HEK293T (cell line): ENCODE measurements around the gene QRFP.
A peak's percentile ranks its signal among the peaks of the same experiment; 100 is the strongest.

Experiments used
- CTCF ChIA-PET: fragments of 350-600 bp; formaldehyde crosslinking; extraction: SDS; loops from one replicate; lab custom pipeline; 2021; ENCODE audit warnings: antibody characterized with exemption, inconsistent platforms; lab: Yijun Ruan, JAX
- POLR2A ChIA-PET: fragments of 350-600 bp; formaldehyde crosslinking; extraction: SDS; loops from one replicate; lab custom pipeline; 2020; ENCODE audit warnings: antibody characterized with exemption, inconsistent platforms; lab: Yijun Ruan, JAX
- DNase-seq: peaks from one replicate; pipeline ENCODE4 v3.0.0; 2012; ENCODE audit warnings: mixed read lengths; ENCODE audit errors: extremely low spot score
- ARNT ChIP-seq: fragments of 450-650 bp; IDR thresholded peaks from 2 replicates; pipeline ENCODE4 v1.6.1; 2017; ENCODE audit warnings: mild to moderate bottlenecking
- BHLHE40 ChIP-seq: fragments of 450-650 bp; IDR thresholded peaks from 2 replicates; pipeline ENCODE4 v1.6.1; 2016; ENCODE audit warnings: mild to moderate bottlenecking, moderate library complexity, borderline replicate concordance
- CTBP1 ChIP-seq: fragments of 450-650 bp; IDR thresholded peaks from 2 replicates; pipeline ENCODE4 v1.6.1; 2016; ENCODE audit warnings: borderline replicate concordance
- ELF4 ChIP-seq: fragments of 450-650 bp; IDR thresholded peaks from 2 replicates; pipeline ENCODE4 v1.6.1; 2017; ENCODE audit warnings: antibody characterized with exemption
- FOXA1 ChIP-seq: fragments of 450-650 bp; IDR thresholded peaks from 2 replicates; pipeline ENCODE4 v1.6.1; 2016; ENCODE audit warnings: mild to moderate bottlenecking
- FOXK2 ChIP-seq: fragments of 450-650 bp; IDR thresholded peaks from 2 replicates; pipeline ENCODE4 v1.6.1; 2016; ENCODE audit warnings: mild to moderate bottlenecking
- FOXM1 ChIP-seq: fragments of 450-650 bp; IDR thresholded peaks from 2 replicates; pipeline ENCODE4 v1.6.1; 2017; ENCODE audit warnings: mild to moderate bottlenecking, borderline replicate concordance
- HDGF ChIP-seq: fragments of 450-650 bp; IDR thresholded peaks from 2 replicates; pipeline ENCODE4 v1.6.1; 2017; ENCODE audit warnings: antibody characterized with exemption, borderline replicate concordance
- L3MBTL2 ChIP-seq: fragments of 450-650 bp; conservative IDR thresholded peaks from 2 replicates; pipeline ENCODE4 v1.6.1; 2016; ENCODE audit warnings: mild to moderate bottlenecking
- LEF1 ChIP-seq: fragments of 450-650 bp; IDR thresholded peaks from 2 replicates; pipeline ENCODE4 v1.6.1; 2017; ENCODE audit warnings: mild to moderate bottlenecking, borderline replicate concordance
- NFRKB ChIP-seq: fragments of 450-650 bp; IDR thresholded peaks from 2 replicates; pipeline ENCODE4 v1.6.1; 2016; ENCODE audit warnings: mild to moderate bottlenecking, moderate library complexity
- SP1 ChIP-seq: fragments of 450-650 bp; IDR thresholded peaks from 2 replicates; pipeline ENCODE4 v1.6.1; 2017
- SUZ12 ChIP-seq: fragments of 450-650 bp; IDR thresholded peaks from 2 replicates; pipeline ENCODE4 v1.6.1; 2016; ENCODE audit warnings: mild to moderate bottlenecking
- TARDBP ChIP-seq: fragments of 450-650 bp; IDR thresholded peaks from 2 replicates; pipeline ENCODE4 v1.6.1; 2016
- ZNF384 ChIP-seq: fragments of 450-650 bp; IDR thresholded peaks from 2 replicates; pipeline ENCODE4 v1.6.1; 2016
- TF ChIP-seq, protein P1 (sequence below): fragments of 450-650 bp; IDR thresholded peaks from 2 replicates; pipeline ENCODE4 v1.6.1; 2016

QRFP gene

GRCh38 chr9:130846487-130847305, 49.9 kb downstream of the QRFP start:
- CTCF ChIA-PET: interaction anchor here (0.6 to 2.4 kb wide), 3 partner anchors 16 to 1062 kb away, joined by 4 to 7 read pairs (median 6); no protein-coding TSS in a partner anchor
- TF ChIP-seq CTBP1: no peak
- TF ChIP-seq SP1: no peak
- TF ChIP-seq ELF4: no peak
- no peak for TF ChIP-seq TARDBP
- TF ChIP-seq FOXK2: no peak
- no peak for TF ChIP-seq BHLHE40
- TF ChIP-seq ARNT: no peak
- no peak for TF ChIP-seq ZNF384
- TF ChIP-seq LEF1: no peak
- TF ChIP-seq, protein P1, sequence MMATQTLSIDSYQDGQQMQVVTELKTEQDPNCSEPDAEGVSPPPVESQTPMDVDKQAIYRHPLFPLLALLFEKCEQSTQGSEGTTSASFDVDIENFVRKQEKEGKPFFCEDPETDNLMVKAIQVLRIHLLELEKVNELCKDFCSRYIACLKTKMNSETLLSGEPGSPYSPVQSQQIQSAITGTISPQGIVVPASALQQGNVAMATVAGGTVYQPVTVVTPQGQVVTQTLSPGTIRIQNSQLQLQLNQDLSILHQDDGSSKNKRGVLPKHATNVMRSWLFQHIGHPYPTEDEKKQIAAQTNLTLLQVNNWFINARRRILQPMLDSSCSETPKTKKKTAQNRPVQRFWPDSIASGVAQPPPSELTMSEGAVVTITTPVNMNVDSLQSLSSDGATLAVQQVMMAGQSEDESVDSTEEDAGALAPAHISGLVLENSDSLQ: no peak
- no peak for TF ChIP-seq FOXM1
- no peak for TF ChIP-seq FOXA1
- TF ChIP-seq SUZ12: no peak
- no peak for TF ChIP-seq HDGF
- TF ChIP-seq L3MBTL2: no peak
- no peak for TF ChIP-seq NFRKB
- POLR2A ChIA-PET: interaction anchor here (1.9 kb wide), 1 partner anchor 11 kb away, joined by 7 read pairs; the partner anchor contains the start of gene ABL1
- DNase-seq: no peak

GRCh38 chr9:130845901-130846481, 50.6 kb downstream of the QRFP start:
- ChIA-PET CTCF (interaction anchor here (0.6 to 2.4 kb wide), 3 partner anchors 15 to 1062 kb away, joined by 4 to 7 read pairs (median 6); no protein-coding TSS in a partner anchor), POLR2A (interaction anchor here (1.2 to 1.9 kb wide), 2 partner anchors 10 to 66 kb away, joined by 3 to 7 read pairs; partner anchors contain the start of gene ABL1)
- DNase-seq: no peak
- no peak for TF ChIP-seq TARDBP
- TF ChIP-seq BHLHE40: no peak
- TF ChIP-seq ARNT: no peak
- no peak for TF ChIP-seq LEF1
- TF ChIP-seq HDGF: no peak
- no peak for TF ChIP-seq FOXA1
- no peak for TF ChIP-seq L3MBTL2
- no peak for TF ChIP-seq ELF4
- TF ChIP-seq NFRKB: no peak
- no peak for TF ChIP-seq ZNF384
- no peak for TF ChIP-seq SUZ12

DNA sequence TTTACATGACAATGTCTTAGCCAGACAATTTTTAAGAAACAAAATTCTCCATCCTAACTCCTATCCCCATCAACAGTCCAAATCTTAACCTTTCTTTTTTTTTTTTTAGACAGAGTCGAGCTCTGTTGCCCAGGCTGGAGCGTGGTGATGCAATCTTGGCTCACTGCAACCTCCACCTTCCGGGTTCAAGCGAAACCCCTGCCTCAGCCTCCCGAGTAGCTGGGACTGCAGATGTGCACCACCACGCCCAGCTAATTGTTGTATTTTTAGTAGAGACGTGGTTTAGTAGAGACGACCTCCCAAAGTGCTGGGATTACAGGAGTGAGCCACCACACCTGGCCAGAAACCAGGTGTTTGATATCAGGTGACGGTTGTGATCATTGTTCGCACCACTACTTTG, 51.4 kb downstream of the QRFP start:
- no peak for TF ChIP-seq HDGF
- no peak for TF ChIP-seq NFRKB
- 0 out of 2 replicates have a peak, but pooled peaks have one; percentile 36 for TF ChIP-seq ZNF384
- no peak for TF ChIP-seq ELF4
- POLR2A ChIA-PET: interaction anchor here (1.2 to 1.9 kb wide), 2 partner anchors 9 to 65 kb away, joined by 3 to 7 read pairs; partner anchors contain the start of gene ABL1
- DNase-seq: no peak
- CTCF ChIA-PET: interaction anchor here (2.4 kb wide), 1 partner anchor 74 kb away, joined by 7 read pairs; no protein-coding TSS in a partner anchor

DNA sequence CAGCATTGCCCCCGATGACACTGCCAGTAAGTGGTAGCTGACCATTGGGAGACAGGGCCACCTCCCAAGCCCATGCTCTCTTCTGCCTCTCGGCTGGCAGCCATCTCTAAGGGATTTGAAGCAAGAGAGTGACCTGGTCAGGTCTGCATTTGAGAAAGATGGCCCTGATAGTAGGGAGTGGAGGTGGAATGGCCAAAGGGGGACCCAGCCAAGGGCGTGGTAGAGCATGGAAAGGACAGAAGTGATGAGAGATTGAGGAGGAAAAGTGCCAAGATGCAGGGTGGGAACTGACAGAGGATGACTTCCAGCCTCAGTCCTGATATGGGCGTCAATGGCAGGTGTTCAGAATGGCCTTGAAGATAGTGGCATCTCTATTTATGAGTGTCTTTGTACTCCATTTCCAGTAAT, 52.6 kb downstream of the QRFP start:
- ChIA-PET CTCF (interaction anchor here (1.1 kb wide), 1 partner anchor 23 kb away, joined by 3 read pairs; no protein-coding TSS in a partner anchor), POLR2A (no interaction called here)
- DNase-seq: no peak
- TF ChIP-seq CTBP1 (no peak), SP1 (no peak), NFRKB (no peak), LEF1 (no peak), SUZ12 (no peak), BHLHE40 (no peak), HDGF (no peak), ZNF384 (no peak), L3MBTL2 (no peak), FOXA1 (no peak), FOXM1 (no peak), TARDBP (no peak), ELF4 (no peak), ARNT (no peak), FOXK2 (no peak)
- TF ChIP-seq, protein P1: no peak

GRCh38 chr9:130843049-130843908, 53.3 kb downstream of the QRFP start:
- DNase-seq: no peak
- TF ChIP-seq ARNT (no peak), FOXA1 (no peak), L3MBTL2 (no peak), FOXK2 (no peak), NFRKB (no peak), ZNF384 (no peak), SP1 (no peak), SUZ12 (no peak), TARDBP (no peak), HDGF (no peak), CTBP1 (no peak), BHLHE40 (no peak), LEF1 (no peak)
- TF ChIP-seq, protein P1: no peak
- POLR2A ChIA-PET: no interaction called here
- CTCF ChIA-PET: interaction anchor here (0.6 to 1.1 kb wide), 2 partner anchors 23 to 24 kb away, joined by 3 read pairs; no protein-coding TSS in a partner anchor
